PC-3 (cell line): Measurements from ENCODE around the gene PPP1R1B. TPM values are rescaled to one million over a fixed set of nuclear protein-coding genes. Genes with fewer than 3 reads are reported as not detected.

Experiments used
- ATAC-seq: fragments of 200-7000 bp; cut with Tn5 transposase; 2 replicates; pipeline ENCODE4 v1.9.1; 2020; ENCODE audit warnings: mild to moderate bottlenecking, moderate library complexity
- BruUV-seq: library from RNA; stranded (reverse); fragments of 400-500 nt; replicated peaks from 2 replicates; lab custom pipeline; 2021; lab: Mats Ljungman, UMichigan
- CTCF ChIA-PET: fragments of 300-600 bp; sonication (Branson Sonifier 250); formaldehyde crosslinking; loops from one replicate; lab custom pipeline; 2022; ENCODE audit warnings: antibody characterized with exemption; lab: Charles Lee
- POLR2A ChIA-PET: fragments of 300-600 bp; sonication (Branson Sonifier 250); formaldehyde crosslinking; loops from one replicate; lab custom pipeline; 2022; ENCODE audit warnings: antibody characterized with exemption; ENCODE audit not compliant: unreplicated experiment; lab: Charles Lee
- DNase-seq: peaks from one replicate; pipeline ENCODE4 v3.0.0-alpha.2; 2015
- H2AFZ ChIP-seq: fragments of 300-600 bp; sonication (generic); 2 replicates; pipeline ENCODE4 v1.6.0; 2016; ENCODE audit warnings: antibody characterized with exemption, low read length
- H3F3A ChIP-seq: fragments of 300-600 bp; sonication (generic); one replicate; pipeline ENCODE4 v1.6.0; 2017; ENCODE audit warnings: antibody characterized with exemption, low read length, control low read depth, mild to moderate bottlenecking; ENCODE audit not compliant: unreplicated experiment
- H3K27ac ChIP-seq: fragments of 300-600 bp; sonication (generic); 2 replicates; pipeline ENCODE4 v1.5.1; 2016; ENCODE audit warnings: mild to moderate bottlenecking, low read length
- H3K27me3 ChIP-seq: fragments of 300-600 bp; sonication (generic); 2 replicates; pipeline ENCODE4 v1.6.1; 2016; ENCODE audit warnings: low read length, mixed read lengths
- H3K36me3 ChIP-seq: fragments of 300-600 bp; sonication (generic); 2 replicates; pipeline ENCODE4 v1.6.1; 2016; ENCODE audit warnings: low read depth, mixed run types, low read length, mixed read lengths
- H3K4me1 ChIP-seq: fragments of 300-600 bp; sonication (generic); 2 replicates; pipeline ENCODE4 v1.5.1; 2016; ENCODE audit warnings: low read length; ENCODE audit not compliant: insufficient read depth
- H3K4me2 ChIP-seq: fragments of 300-600 bp; sonication (generic); 2 replicates; pipeline ENCODE4 v1.6.0; 2016; ENCODE audit warnings: low read length
- H3K4me3 ChIP-seq: fragments of 300-600 bp; sonication (generic); 2 replicates; pipeline ENCODE4 v1.5.1; 2016; ENCODE audit warnings: mild to moderate bottlenecking, low read length, mixed read lengths
- H3K79me2 ChIP-seq: fragments of 300-600 bp; sonication (generic); 2 replicates; pipeline ENCODE4 v1.6.1; 2017; ENCODE audit warnings: low read length, mixed read lengths
- H3K9ac ChIP-seq: fragments of 300-600 bp; sonication (generic); 2 replicates; pipeline ENCODE4 v1.6.0; 2016; ENCODE audit warnings: mild to moderate bottlenecking, low read length
- H3K9me2 ChIP-seq: fragments of 300-600 bp; sonication (generic); replicated peaks from 2 replicates; pipeline ENCODE4 v1.6.1; 2016; ENCODE audit warnings: mixed run types, low read length, mixed read lengths
- H3K9me3 ChIP-seq: fragments of 300-600 bp; sonication (generic); 2 replicates; pipeline ENCODE4 v1.6.1; 2016; ENCODE audit warnings: low read length, mixed read lengths
- H4K20me1 ChIP-seq: fragments of 300-600 bp; sonication (generic); 2 replicates; pipeline ENCODE4 v1.6.1; 2016; ENCODE audit warnings: low read length, mixed read lengths
- CTCF ChIP-seq: fragments of 300-600 bp; sonication (generic); conservative IDR thresholded peaks from 2 replicates; pipeline ENCODE4 v1.5.1; 2017; ENCODE audit warnings: antibody characterized with exemption, low read depth, mild to moderate bottlenecking, low read length
- EZH2 ChIP-seq: fragments of 300-600 bp; sonication (generic); IDR thresholded peaks from one replicate; pipeline ENCODE4 v1.6.1; 2017; ENCODE audit warnings: antibody characterized with exemption, mild to moderate bottlenecking, low read length; ENCODE audit not compliant: unreplicated experiment
- EZH2phosphoT487 ChIP-seq: fragments of 300-600 bp; sonication (generic); IDR thresholded peaks from 2 replicates; pipeline ENCODE4 v1.6.1; 2018; ENCODE audit warnings: mild to moderate bottlenecking, antibody characterized with exemption, low read length, borderline replicate concordance
- intact Hi-C: fragments of 100-400 bp; cut with micrococcal nuclease; formaldehyde crosslinking; loops from 2 replicates; pipeline ENCODE4 v1.9.0; 2023
- total RNA-seq: library from RNA; depleted of rRNA; stranded (reverse); fragments of >200 nt; gene quantifications from 2 replicates; pipeline ENCODE4 v1.2.3, GENCODE V29; 2014; rRNA removed

Gene PPP1R1B
- total RNA-seq, 1 experiment from 2014 or later: 3.1 TPM

DNA sequence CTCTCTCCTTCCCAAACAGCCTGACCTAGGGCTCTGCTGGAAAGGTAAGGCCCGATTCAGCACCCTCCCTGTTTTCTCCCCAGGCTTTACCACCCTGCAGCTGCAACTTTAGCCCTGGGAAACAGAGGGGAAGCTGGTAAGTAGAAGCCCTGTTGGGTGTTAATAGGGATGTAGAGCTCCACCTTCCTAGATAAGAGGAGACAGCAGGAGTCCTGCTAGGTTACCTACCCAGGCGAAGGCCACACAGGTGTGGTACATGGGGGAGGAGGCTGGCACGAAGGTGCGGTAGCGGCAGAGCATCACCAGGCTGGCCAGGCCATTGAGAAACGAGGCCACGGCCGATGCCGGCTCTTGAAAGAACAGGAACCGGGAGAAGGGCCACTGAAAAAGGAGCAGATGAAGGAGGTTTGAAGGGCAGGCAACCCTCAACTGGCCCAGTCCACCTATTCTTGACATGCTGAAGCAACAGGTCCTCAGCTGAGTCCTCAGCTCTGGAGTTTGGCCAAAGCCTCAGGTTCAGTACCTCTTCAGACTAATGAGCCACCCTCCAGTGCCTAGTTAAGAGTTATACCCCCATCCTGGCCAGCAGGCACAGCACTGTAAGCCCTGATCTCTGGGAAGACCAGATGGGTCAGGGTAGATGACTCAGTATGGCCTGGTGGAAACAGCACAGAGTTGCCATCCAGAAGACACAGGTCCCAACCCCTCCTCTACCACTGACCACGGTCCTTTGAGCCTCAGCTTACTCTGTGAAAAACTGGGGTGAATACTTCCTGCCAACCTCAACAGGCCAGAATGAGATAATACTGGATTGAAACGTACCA is 57.8 kb downstream of the PPP1R1B start:
- CTCF ChIA-PET: interaction anchor here (0.7 kb wide), 1 partner anchor 63 kb away, joined by 9 read pairs; no protein-coding TSS in a partner anchor
- BruUV-seq: no TSS peak
- intact Hi-C loops: no loop called here

More for the DNA sequence above, 57.8 kb downstream of the PPP1R1B start:
- H3K79me2 ChIP-seq: no peaks in the 10 kb centered on the region
- H3K36me3 ChIP-seq: no peaks in the 10 kb centered on the region
- DNase-seq (no peak), ATAC-seq (no peak)
- H4K20me1 ChIP-seq: no peaks in the 10 kb centered on the region
- H3K27ac ChIP-seq: no peak overlapping the region
- H3K27me3 ChIP-seq: no peaks in the 10 kb centered on the region
- POLR2A ChIA-PET: no interaction called here
- peaks cover 8% of the 10 kb centered on the region for H3F3A ChIP-seq
- no peaks in the 10 kb centered on the region for H3K9me2 ChIP-seq
- no peak overlapping the region for H3K4me3 ChIP-seq
- H3K4me1 ChIP-seq: peaks cover 16% of the 10 kb centered on the region
- H3K9ac ChIP-seq: no peak overlapping the region
- no peak overlapping the region for H2AFZ ChIP-seq
- TF ChIP-seq CTCF (no peak), EZH2 (no peak), EZH2phosphoT487 (no peak)
- no peaks in the 10 kb centered on the region for H3K9me3 ChIP-seq
- no peak overlapping the region for H3K4me2 ChIP-seq

Other genes with a start within 250 kb of the PPP1R1B start
- gene FBXL20, start 225.3 kb upstream of the PPP1R1B start, total RNA-seq: 2.2 and 5.0 TPM in 2 replicates
- gene MED1, start 175.7 kb upstream of the PPP1R1B start, total RNA-seq: 19.1 and 27.0 TPM in 2 replicates
- gene CDK12, start 165.5 kb upstream of the PPP1R1B start, total RNA-seq: 30.4 and 39.2 TPM in 2 replicates
- gene NEUROD2, start 19.0 kb upstream of the PPP1R1B start, total RNA-seq: not detected in 2 replicates
- gene STARD3, start 10.2 kb downstream of the PPP1R1B start, total RNA-seq: 30.5 and 56.4 TPM in 2 replicates
- 0.12 and 0.51 TPM in 2 replicates for gene TCAP, start 38.4 kb downstream of the PPP1R1B start, total RNA-seq
- 1.2 and 1.4 TPM in 2 replicates for gene PNMT, start 41.5 kb downstream of the PPP1R1B start, total RNA-seq
- 5.9 and 10.3 TPM in 2 replicates for gene PGAP3, start 61.1 kb downstream of the PPP1R1B start, total RNA-seq
- 36.2 and 57.1 TPM in 2 replicates for gene ERBB2, start 73.1 kb downstream of the PPP1R1B start, total RNA-seq
- gene MIEN1, start 103.6 kb downstream of the PPP1R1B start, total RNA-seq: 52.0 and 57.8 TPM in 2 replicates
- gene GRB7, start 111.0 kb downstream of the PPP1R1B start, total RNA-seq: 21.2 and 31.3 TPM in 2 replicates
- under 0.01 TPM in 1 of 2 replicates, not detected in the other for gene IKZF3, start 237.4 kb downstream of the PPP1R1B start, total RNA-seq
- gene ZPBP2, start 241.2 kb downstream of the PPP1R1B start, total RNA-seq: not detected in 2 replicates